ENCODE measurements around the gene ZNF100.
"Not testable (repeated sequence)": the region's sequence is repeated elsewhere in the genome, so short reads cannot be mapped to it uniquely, and the experiment has no call there.

The ZNF100 gene

DNA sequence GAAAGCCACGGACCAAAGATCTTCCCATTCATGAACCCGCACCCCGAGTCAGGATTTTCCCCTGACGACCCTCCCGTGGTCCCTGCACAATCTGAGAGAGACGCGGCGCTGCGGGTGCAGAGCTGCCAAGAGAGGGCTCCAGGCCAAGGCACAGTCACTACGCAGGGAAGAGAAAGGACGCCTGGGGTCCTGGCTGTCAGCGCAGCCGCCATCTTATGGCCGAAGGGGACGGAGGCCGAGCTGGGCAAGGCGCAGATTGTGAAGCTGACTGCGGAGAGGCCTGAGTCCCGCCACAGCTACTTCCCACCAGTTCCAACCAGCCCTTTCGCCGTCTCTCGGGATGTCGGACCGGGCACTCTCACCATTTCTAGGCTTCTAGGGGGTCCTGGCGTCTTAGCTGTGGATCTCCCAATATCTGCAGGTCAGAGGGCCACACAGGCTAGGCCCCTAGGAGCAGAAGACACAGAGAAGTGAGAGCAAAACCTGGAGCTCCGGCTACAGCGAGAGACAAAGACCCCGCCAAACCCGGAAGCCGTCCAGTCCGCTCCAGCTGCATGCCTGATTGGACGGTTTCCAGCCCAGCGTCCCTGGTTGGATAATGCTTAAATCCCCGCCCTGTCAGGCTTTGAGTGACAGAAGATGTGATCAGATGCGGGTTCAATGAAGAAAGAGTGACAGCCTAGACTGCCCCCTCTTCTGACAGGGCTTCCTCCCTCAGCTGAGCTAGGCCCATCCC lies at the start of gene ZNF100:
Gene ZNF100, minus strand, starts transcription at position 515 of the 736 bp plus-strand sequence. Its CDS starts 150 bp downstream, at position 365.
- DNase-seq: peak; percentile 74

DNA sequence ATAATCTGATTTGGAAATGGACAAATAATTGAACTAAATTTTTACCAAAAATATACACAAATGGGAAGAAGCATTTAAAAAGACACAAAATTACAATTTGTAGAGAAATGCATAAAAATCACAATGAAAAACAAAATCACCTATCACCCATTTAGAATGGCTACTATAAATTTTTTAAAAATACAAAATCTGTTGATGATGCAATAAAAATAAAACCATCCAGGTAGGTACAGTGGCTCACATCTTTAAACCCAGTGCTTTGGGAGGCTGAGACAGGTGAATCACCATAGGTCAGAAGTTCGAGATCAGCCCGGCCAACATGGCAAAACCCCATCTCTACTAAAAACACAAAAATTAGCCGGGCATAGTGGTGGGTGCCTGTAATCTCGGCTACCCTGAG lies 45.1 kb upstream of the ZNF100 start:
- no peak for DNase-seq

DNA sequence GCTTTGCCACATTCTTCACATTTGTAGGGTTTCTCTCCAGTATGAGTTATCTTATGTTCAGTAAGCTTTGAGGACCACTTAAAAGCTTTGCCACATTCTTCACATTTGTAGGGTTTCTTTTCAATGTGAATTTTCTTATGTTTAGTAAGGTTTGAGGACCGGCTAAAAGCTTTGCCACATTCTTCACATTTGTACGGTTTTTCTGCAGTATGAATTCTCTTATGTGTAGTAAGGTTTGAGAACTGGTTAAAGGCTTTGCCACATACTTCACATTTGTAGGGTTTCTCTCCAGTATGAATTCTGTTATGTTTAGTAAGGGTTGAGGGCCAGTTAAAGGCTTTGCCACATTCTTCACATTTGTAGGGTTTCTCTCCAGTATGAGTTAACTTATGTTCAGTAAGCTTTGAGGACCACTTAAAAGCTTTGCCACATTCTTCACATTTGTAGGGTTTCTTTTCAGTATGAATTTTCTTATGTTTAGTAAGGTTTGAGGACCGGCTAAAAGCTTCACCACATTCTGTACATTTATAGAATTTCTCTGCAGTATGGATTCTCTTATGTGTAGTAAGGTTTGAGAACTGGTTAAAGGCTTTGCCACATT lies 41.1 kb upstream of the ZNF100 start:
- DNase-seq: not testable (repeated sequence)

DNA sequence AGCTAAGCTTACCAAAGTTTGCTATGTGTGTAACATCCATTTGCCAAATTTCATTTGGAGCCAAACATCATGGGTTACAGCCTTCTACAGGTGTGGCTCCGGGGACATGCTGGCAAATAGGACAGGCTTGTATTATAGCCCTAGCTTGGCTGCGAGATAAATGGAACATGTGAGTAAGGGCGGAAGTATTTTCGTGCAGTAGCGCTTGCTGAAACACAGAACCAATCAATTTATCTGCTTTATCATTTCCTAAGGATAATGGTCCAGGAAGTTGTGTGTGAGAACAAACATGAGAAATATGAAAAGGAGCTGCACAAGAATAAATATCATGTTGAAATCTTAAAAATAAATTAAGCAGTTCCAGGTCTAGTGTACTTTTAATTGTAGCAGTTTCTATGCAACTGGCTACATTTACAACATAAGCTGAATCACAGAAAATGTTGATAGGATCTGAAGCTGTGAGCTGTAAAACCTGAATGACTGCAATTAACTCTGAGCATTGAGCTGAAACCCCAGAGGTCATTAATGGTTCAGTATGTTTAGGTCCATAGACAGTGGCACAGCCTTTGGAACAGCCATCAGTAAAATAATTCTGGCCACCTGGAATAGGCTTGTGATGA lies 22.2 kb upstream of the ZNF100 start:
- DNase-seq: no peak

DNA sequence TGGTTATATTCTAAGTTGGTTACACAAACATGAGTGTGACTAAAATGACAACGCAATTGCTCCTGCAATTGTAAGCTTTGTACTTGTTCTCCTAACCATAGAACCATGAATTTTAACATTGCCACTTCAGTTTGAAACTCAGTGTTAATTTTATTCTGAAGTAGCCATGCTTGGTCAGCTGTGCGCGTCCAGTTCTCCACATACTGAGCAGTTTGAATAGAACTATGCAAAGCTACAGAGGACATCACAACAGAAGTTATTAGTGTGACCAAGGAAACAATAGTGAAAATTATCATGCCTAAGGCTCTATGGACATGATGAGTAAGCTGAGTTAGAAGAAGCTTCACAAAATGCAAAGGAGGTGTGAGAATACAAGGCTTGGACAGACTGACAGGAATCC lies 19.6 kb upstream of the ZNF100 start:
- DNase-seq: no peak

DNA sequence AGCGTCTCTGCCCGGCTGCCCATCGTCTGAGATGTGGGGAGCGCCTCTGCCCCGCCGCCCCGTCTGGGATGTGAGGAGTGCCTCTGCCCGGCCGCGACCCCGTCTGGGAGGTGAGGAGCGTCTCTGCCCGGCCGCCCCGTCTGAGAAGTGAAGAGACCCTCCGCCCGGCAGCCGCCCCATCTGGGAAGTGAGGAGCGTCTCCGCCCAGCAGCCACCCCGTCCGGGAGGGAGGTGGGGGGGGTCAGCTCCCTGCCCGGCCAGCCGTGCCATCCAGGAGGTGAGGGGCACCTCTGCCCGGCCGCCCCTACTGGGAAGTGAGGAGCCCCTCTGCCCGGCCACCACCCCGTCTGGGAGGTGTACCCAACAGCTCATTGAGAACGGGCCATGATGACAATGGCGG lies 8.4 kb upstream of the ZNF100 start:
- DNase-seq: not testable (repeated sequence)

DNA sequence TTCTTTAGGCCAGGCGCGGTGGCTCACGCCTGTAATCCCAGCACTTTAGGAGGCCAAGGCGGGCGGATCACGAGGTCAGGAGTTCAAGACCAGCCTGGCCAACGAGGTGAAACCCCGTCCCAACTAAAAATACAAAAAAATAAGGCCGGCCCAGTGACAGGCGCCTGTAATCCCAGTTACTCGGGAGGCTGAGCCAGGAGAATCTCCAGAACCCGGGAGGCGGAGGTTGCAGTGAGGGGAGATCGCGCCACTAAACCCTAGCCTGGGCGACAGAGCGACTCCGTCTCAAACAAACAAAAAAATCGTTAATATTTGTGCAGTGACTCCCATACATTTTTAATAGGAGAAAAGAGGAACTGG lies 694 bp downstream of the ZNF100 start:
- DNase-seq: not testable (repeated sequence)

DNA sequence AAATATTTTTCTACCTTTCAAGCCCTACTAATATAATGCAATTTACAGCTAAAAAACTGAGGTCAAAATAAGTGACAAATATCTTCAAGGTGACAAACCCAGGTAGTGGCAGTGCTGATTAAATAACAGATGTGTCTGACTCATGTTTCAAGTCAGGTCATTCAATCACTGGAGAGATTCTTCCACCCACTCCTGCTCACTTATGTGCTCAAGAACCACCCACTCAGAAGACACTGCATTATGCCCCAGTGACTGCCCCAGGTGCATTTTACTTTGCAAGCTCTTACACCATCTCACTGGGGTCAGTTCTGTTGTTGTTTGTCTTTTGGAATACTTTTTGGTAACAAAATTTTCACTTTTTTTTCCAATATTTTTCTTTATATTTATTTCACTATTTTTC lies 2.2 kb downstream of the ZNF100 start:
- DNase-seq: no peak

DNA sequence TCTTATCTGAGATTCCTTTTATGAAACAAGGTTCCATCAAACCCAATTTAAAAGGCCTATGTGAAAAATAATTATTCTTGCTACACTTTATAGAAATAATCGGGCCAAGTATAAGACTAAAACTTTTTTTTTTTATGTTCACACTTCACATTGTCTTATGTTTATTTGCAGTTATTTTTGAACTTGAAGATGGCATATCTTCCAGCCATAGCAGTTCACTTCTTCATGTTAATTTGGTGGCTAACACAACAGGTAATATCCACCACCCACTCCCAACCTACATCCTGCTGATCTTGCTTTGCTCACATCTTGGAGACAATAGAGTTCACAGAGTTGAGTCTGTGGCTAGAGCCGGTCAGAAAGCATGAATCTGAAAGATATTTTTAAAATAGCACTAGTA lies 5.8 kb downstream of the ZNF100 start:
- not testable (repeated sequence) for DNase-seq

DNA sequence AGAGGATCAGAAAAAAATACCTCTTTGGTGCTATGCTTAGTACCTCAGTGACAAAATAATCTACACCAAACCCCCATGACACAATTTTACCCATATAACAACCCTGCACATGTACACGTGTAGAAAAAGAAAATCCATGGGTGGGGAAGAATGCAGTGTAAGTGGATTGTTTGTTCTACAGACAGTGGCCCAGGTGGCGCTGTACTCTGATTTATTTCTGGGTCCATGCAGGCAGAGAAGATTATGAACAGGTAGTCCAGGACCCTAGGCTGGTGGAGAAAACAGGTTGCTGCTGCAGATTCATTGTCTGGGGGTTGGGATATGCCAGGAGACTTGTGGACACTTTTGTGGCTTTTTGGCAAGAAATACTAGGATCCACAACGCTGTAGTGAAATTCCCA lies 9.1 kb downstream of the ZNF100 start:
- no peak for DNase-seq

DNA sequence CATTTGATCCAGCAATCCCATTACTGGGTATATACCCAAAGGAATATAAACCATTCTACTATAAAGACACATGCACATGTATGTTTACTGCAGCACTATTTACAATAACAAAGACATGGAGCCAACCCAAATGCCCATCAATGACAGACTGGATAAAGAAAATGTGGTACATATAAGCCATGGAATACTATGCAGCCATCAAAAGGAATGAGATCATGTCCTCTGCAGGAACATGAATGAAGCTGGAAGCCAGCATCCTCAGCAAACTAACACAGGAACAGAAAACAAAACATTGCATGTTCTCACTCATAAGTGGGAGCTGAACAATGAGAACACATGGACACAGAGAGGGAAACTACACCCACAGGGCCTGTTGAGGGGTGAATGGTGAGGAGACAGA lies 11.8 kb downstream of the ZNF100 start:
- not testable (repeated sequence) for DNase-seq

DNA sequence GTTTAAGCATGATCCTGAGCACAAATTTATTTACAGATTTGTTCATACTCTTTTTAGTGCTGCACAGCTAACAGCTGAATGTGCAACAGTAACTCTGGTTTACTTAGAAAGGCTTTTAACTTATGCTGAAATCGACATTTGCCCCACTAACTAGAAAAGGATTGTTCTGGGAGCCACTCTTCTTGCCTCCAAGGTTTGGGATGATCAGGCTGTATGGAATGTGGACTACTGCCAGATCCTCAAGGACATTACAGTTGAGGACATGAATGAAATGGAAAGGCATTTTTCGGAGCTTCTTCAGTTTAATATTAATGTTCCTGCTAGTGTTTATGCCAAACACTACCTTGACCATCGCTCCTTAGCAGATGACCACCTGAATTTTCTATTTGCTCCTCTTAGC lies 16.0 kb downstream of the ZNF100 start:
- DNase-seq: no peak

DNA sequence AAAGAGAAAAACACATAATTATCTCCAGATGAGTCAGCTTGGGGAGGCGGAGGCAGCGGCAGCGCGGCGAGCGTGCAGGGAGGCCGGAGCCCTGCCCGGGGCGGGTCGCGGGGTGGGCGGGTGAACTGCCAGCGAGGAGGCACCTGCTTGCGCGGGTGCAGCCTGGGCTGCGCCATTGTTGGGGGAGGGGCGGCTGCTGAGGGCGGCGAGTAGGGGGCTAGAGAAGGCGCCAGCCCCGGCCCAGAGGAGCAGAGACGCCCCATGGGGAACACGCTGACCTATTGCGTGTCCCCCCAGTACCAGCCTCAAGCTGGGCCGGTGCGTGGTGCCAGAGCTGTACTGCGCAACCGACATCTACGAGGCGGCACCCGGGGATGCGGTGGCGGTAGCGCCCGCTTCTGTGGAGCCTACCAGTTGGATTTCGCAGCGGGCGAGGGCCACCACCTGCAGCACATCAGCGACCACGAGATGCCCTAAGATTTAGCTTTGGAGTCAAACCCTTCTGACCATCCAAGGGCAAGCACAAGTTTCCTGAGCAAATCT lies 16.7 kb downstream of the ZNF100 start:
- DNase-seq: no peak

DNA sequence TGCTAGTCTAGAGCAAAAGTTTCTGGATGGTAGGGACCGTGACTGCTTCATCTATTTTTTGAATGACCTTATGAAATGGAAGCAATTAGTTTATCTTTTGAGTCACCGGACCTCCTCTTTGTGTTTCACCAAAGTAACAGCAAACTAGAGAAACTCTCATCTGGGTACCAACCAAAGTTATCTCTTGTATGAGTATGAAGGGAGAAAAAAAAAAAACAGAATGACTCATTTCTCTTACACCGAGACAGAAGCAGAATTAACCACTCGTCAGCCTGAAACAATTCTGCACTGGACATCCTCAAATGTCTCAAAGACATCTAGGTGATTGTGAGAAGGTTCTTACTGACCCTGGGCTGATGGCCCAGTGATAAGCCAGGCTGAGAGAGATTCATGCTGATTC lies 18.3 kb downstream of the ZNF100 start:
- DNase-seq: no peak

DNA sequence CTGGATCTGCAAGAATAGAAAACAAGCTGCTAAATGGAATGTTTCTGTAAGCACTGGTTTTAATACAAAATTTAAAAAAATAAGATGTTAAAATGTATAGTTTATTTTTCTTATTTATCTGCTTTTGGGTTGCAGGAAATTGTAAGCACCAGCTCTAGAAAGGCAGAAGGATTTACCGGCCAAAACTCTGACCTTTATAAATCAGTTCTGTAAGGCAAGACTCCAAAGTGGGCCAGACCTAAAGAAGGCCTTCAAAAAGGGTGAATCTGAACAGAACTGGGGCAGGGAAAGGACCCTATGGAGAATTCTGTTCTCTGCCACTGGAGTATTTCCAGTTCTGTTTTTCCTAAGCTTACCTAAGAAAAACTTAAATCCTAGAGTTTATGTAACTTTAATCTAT lies 19.3 kb downstream of the ZNF100 start:
- DNase-seq: no peak

DNA sequence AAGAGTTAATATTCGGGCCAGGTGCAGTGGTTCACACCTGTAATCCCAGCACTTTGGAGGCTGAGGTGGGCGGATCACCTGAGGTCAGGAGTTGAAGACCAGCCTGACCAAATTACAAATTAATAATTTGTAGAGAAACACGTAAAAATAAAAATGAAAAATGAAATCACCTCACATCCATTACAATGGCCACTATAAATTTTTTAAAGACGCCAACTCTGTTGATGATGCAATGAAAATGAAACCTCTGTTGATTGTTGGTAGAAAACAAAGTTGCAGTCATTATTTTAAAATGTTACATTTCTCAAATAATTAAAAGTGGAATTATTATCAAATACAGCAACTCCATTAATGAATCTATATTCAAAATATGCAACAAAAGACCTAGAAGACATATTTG lies 26.8 kb downstream of the ZNF100 start:
- DNase-seq: no peak

DNA sequence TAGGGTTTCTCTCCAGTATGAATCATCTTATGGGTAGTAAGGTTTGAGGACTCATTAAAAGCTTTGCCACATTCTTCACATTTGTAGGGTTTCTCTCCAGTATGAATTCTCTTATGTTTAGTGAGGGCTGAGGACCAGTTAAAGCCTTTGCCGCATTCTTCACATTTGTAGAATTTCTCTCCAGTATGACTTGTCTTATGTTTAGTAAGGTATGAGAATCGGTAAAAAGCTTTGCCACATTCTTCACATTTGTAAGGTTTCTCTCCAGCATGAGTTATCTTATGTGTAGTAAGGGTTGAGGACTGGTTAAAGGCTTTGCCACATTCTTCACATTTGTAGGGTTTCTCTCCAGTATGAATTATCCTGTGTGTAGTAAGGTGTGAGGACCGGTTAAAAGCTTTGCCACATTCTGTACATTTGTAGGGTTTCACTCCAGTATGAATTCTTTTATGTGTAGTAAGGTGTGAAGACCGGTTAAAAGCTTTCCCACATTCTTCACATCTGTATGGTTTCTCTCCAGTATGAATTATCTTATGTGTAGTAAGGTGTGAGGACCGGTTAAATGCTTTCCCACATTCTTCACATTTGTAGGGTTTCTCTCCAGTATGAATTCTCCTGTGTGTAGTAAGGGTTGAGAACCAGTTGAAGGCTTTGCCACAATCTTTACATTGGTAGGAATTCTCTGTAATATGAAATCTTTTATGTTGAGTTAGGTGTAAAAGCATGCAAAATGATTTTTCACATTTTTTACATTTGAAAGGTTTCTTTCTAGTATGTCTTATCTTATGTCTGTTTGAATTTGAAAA lies 40.2 kb downstream of the ZNF100 start:
- not testable (repeated sequence) for DNase-seq

DNA sequence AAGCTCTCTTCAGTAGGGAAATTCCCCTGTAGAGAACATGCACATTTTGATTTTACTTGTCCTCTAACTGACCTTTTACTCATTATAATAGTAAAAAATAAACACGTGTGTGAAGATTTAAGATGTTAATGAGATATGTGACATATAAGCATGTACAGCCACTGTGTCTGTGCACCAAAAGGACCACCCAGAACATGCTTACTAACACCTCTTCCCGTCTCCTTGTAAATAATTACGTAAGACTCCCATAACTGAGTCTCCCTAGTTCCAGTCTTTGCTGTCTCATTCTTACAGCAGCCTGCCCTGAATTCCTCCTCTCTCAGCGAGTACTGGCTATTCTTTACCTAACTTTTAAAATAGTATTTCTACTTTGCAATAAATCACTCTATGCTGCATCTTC lies 53.6 kb downstream of the ZNF100 start:
- no peak for DNase-seq

DNA sequence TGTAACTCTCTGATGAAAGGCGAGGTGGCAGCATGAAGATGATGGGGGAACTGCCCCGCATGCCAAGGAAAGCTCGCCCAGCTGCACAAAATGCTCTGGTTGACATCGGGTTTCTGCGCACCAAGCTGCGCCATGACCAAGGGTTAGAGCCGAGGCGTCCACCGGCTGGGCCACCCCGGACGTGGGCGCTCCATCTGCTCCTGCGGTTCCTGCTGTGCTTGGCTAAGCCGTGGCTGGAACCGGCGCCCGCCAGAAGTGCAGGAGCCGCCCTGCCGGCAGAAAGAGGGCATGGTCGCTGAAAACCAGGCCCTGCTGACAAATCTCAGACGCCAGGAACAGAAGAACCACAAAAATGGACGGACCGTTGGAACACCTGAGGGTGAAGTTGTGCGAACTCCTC lies 57.9 kb downstream of the ZNF100 start:
- no peak for DNase-seq

DNA sequence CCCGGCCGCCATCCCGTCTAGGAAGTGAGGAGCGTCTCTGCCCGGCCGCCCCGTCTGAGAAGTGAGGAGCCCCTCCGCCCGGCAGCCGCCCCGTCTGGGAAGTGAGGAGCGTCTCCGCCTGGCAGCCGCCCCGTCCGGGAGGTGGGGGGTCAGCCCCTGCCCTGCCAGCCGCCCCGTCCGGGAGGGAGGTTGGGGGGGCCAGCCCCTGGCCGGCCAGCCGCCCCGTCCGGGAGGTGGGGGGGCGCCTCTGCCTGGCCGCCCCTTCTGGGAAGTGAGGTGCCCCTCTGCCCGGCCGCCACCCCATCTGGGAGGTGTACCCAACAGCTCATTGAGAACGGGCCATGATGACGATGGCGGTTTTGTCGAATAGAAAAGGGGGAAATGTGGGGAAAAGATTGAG lies 59.5 kb downstream of the ZNF100 start:
- DNase-seq: not testable (repeated sequence)

DNA sequence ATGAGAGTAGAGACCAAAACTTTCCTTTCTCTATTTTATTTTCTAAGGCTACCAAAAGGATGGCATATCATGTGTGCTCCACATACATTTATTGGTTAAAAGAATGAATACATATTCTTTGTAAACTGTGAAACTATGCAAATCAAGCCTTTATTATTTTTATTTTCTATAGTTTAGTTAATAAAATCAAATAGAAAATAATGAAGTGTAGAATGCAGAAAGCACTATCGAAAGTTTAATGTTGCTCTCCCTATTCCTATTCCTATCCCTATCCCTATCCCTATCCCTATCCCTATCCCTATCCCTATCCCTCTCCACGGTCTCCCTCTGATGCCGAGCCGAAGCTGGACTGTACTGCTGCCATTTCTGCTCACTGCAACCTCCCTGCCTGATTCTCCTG lies 60.3 kb downstream of the ZNF100 start:
- DNase-seq: no peak

DNA sequence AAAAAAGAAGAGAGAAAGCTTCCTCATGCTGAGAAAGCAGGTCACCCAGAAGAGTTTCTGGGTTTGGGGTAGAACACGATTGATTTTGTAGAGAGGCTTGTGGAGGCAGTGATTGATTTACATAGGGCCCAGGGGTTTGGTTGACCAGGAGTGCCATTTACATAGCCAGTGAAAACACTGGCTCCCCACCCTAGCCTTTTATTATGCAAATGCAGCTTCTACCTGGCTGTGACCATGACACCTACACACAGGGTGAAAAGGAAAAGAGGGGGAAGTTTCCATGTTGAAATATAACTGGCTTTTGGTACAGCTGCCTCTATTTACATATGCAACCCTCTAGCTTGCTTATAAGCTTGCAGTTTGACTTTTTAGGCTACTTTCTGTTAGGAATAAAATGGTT lies 62.0 kb downstream of the ZNF100 start:
- DNase-seq: no peak

DNA sequence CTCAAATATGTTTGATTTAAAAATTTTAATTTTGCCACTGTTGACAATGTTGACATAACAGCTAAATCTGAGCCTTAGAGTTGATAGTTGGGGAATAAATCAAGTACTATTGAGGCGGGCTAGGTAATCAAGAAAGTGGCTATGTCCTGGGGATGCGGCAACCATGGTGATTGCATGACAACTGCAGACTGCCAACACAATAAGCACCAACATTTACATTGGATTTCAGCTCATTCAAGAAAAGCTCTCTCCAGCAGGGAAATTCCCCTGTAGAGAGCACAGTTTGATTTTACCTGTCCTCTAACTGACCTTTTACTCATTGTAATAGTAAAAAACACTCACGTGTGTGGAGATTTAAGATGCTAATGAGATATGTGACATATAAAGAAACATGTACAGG lies 63.1 kb downstream of the ZNF100 start:
- DNase-seq: no peak
